LNCaP clone FGC (cell line): ENCODE measurements around the gene DENND2C.

Experiments
- DNase-seq: peaks from one replicate; pipeline ENCODE4 v3.0.0-alpha.2; 2011; ENCODE audit warnings: low read depth
- H3K4me3 ChIP-seq: 2 replicates; pipeline ENCODE4 v1.5.1; 2011; ENCODE audit warnings: mild to moderate bottlenecking, low read depth, low read length, control low read depth
- TF ChIP-seq, protein P1 (sequence below): IDR thresholded peaks from 2 replicates; pipeline ENCODE4 v1.5.1; 2012; ENCODE audit warnings: mild to moderate bottlenecking; ENCODE audit not compliant: control insufficient read depth, insufficient read depth; ENCODE audit errors: extremely low read depth

Gene DENND2C

GRCh38 chr1:114610546-114611245 is 59.2 kb downstream of the DENND2C start:
- TF ChIP-seq, protein P1, sequence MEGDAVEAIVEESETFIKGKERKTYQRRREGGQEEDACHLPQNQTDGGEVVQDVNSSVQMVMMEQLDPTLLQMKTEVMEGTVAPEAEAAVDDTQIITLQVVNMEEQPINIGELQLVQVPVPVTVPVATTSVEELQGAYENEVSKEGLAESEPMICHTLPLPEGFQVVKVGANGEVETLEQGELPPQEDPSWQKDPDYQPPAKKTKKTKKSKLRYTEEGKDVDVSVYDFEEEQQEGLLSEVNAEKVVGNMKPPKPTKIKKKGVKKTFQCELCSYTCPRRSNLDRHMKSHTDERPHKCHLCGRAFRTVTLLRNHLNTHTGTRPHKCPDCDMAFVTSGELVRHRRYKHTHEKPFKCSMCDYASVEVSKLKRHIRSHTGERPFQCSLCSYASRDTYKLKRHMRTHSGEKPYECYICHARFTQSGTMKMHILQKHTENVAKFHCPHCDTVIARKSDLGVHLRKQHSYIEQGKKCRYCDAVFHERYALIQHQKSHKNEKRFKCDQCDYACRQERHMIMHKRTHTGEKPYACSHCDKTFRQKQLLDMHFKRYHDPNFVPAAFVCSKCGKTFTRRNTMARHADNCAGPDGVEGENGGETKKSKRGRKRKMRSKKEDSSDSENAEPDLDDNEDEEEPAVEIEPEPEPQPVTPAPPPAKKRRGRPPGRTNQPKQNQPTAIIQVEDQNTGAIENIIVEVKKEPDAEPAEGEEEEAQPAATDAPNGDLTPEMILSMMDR, result no peak
- no peak for DNase-seq
- H3K4me3 ChIP-seq, result no peak overlapping the region

DNA sequence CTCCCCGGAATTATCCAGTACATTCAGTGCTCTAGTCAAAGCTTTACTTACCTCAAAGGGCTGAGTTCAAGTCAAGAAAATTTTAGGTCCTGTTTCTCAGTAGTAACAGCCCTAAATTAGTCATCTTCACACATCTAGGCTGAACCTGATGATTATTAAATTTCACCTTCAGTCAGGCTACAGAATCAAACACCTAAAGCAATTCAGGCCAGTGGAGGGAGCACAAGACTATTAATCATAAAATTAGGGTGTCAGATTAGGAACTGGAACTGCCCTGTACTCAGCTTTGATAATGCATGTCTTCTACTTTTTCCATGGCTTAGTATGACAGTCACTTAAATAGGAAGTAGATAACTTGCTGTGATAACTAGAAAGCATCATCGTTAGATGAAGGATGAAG is 60.0 kb downstream of the DENND2C start:
- no peak for DNase-seq
- TF ChIP-seq, protein P1, result no peak
- H3K4me3 ChIP-seq, result no peak overlapping the region

GRCh38 chr1:114609026-114609425 is 60.8 kb downstream of the DENND2C start:
- TF ChIP-seq, protein P1, result no peak
- H3K4me3 ChIP-seq, result no peak overlapping the region
- DNase-seq, result no peak

- H3K4me3 ChIP-seq, result no peak overlapping the region
- peak; percentile 42 for DNase-seq
- TF ChIP-seq, protein P1, result no peak
These were observed 62.6 kb downstream of the DENND2C start for GRCh38 chr1:114607223-114607622.

DNA sequence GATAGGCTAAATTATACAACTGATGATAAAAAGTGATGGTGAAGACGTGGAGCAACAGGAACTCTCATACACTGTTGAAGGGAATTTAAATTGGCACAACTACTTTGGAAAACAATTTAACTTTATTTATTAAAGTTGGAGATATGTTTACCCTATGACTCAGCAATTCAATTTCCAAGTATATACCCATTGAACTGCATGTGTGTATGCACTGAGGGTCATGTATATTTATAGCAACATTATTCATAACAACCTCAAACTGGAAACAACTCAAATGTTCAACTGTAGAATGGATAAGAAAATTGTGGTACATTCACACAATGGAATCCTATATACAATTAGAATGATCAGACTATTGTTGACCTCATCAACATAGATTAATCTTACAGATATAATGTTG is 71.9 kb downstream of the DENND2C start:
- TF ChIP-seq, protein P1, result no peak
- no peak overlapping the region for H3K4me3 ChIP-seq
- DNase-seq, result no peak

DNA sequence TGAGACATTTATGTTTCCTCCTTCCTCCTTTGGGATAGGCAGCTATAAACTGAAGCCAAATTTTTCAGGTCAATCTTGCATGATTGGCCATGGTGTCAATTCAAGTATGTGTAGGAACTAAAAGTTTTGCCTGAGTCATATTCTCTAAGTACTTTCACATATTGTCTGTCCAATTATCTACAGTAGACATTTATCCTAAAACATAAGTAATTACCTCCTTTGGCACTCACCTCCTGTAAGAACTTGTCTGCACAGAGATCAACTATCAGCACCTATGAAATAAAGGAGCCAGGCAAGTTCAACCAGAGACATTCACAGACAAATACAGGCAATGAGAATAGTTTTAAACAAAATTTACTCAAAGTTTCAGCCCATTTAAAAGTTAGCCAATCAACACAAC is 74.2 kb downstream of the DENND2C start:
- TF ChIP-seq, protein P1, result no peak
- no peak overlapping the region for H3K4me3 ChIP-seq
- DNase-seq, result no peak

- no peak overlapping the region for H3K4me3 ChIP-seq
- TF ChIP-seq, protein P1, result no peak
- DNase-seq, result no peak
These were observed 75.8 kb downstream of the DENND2C start for GRCh38 chr1:114594046-114594445.
